Keratinocyte (primary cell): ENCODE results near the gene RAB3IL1.

Experiments
- CTCF ChIP-seq, 3 experiments: IDR thresholded peaks in 1 of 3; conservative IDR thresholded peaks in 1 of 3; optimal IDR thresholded peaks in 1 of 3; 2 replicates in 2 of 3; 3 replicates in 1 of 3; pipeline versions ENCODE3 to v1.5.1; 2011; ENCODE audit warnings: low read length in 3 of 3, mild to moderate bottlenecking in 3 of 3, moderate library complexity in 2 of 3, control low read depth in 1 of 3, inconsistent platforms in 1 of 3; ENCODE audit not compliant: insufficient read depth in 2 of 3; ENCODE audit errors: extremely low read depth in 1 of 3
- EZH2 ChIP-seq: IDR thresholded peaks from one replicate; pipeline ENCODE4 v1.6.1; 2012; ENCODE audit warnings: inconsistent platforms, mild to moderate bottlenecking, low read length, moderate library complexity

GRCh38 chr11:61928606-61929005 lies 11.2 kb upstream of the RAB3IL1 start:
- TF ChIP-seq CTCF (optimal IDR thresholded peaks at IDR 0.05 in 1 of 3, IDR thresholded peaks at IDR 0.05 in 1 of 3, conservative IDR thresholded peaks at IDR 0.05 in 1 of 3; ENCODE audit: extremely low read depth in 1 of 3, insufficient read depth in 2 of 3, low read length in 3 of 3) (no peak), EZH2 (no peak)
